Testis (tissue), 3 donors: ENCODE data around the gene MYO1B. TPM values are rescaled to one million over a fixed set of nuclear protein-coding genes. Genes with fewer than 3 reads are reported as not detected.

Experiments
- DNase-seq: peaks from one replicate; pipeline ENCODE4 v3.0.0-alpha.2; 2019
- H3K27ac ChIP-seq, 2 donors: fragments of 200-600 bp; sonication (generic); one replicate each; pipeline ENCODE4 v1.5.1; 2019
- H3K27me3 ChIP-seq: fragments of 200-600 bp; sonication (generic); one replicate; pipeline ENCODE4 v1.5.1; 2019
- H3K36me3 ChIP-seq: fragments of 200-600 bp; sonication (generic); one replicate; pipeline ENCODE4 v1.5.1; 2017; ENCODE audit warnings: low read depth; ENCODE audit errors: missing control alignments
- H3K4me1 ChIP-seq: fragments of 200-600 bp; sonication (generic); one replicate; pipeline ENCODE4 v1.5.1; 2019
- H3K4me3 ChIP-seq, 2 donors: fragments of 200-600 bp; sonication (generic); one replicate each; pipeline ENCODE4 v1.5.1; 2017 to 2019
- H3K9me3 ChIP-seq: fragments of 200-600 bp; sonication (generic); one replicate; pipeline ENCODE4 v1.5.1; 2017
- POLR2A ChIP-seq: fragments of 450-650 bp; IDR thresholded peaks from one replicate; pipeline ENCODE4 v1.6.1; 2017; ENCODE audit warnings: antibody characterized with exemption, mild to moderate bottlenecking, moderate library complexity
- WGBS, 2 donors: methylation state at CpG; one replicate each; pipeline ENCODE4 v1.1.5; 2018; 5-methylcytosine and 5-hydroxymethylcytosine counted together
- intact Hi-C: fragments of 100-400 bp; cut with DNase I; formaldehyde crosslinking; loops from one replicate; pipeline ENCODE4 v1.15.1; 2023; ENCODE audit warnings: low total_unique reads
- polyA plus RNA-seq: library from polyadenylated mRNA; stranded (reverse); fragments of 350-450 nt; fragmentation: Illumina TruSeq; extraction: RNeasy Lipid Tissue Mini Kit (QIAGEN cat#74804); gene quantifications from one replicate; pipeline ENCODE4 v1.2.3, GENCODE V29; 2014; ENCODE audit warnings: low read depth, low replicate concordance; ENCODE audit not compliant: insufficient read depth
- total RNA-seq, 2 donors: library from RNA; depleted of rRNA; stranded (reverse); fragments of >200 nt; gene quantifications; one replicate each; pipeline ENCODE4 v1.2.3, GENCODE V29; 2016
- TF ChIP-seq, protein P1 (sequence below), 3 experiments: fragments of 450-650 bp in 2 of 3; fragments of 200-600 bp in 1 of 3; sonication (generic) in 1 of 3; IDR thresholded peaks; one replicate each; pipeline ENCODE4 v1.5.1; 2016 to 2019; ENCODE audit warnings: antibody characterized with exemption in 3 of 3, mild to moderate bottlenecking in 2 of 3, moderate library complexity in 1 of 3

MYO1B gene
- total and polyA plus RNA-seq, 3 donors from 2014 or later, result 14.5 to 30.8 (median 26.8) TPM

GRCh38 chr2:191355170-191355758 is 110.1 kb downstream of the MYO1B start:
- no peak for DNase-seq
- no peak for TF ChIP-seq POLR2A
- TF ChIP-seq, protein P1, sequence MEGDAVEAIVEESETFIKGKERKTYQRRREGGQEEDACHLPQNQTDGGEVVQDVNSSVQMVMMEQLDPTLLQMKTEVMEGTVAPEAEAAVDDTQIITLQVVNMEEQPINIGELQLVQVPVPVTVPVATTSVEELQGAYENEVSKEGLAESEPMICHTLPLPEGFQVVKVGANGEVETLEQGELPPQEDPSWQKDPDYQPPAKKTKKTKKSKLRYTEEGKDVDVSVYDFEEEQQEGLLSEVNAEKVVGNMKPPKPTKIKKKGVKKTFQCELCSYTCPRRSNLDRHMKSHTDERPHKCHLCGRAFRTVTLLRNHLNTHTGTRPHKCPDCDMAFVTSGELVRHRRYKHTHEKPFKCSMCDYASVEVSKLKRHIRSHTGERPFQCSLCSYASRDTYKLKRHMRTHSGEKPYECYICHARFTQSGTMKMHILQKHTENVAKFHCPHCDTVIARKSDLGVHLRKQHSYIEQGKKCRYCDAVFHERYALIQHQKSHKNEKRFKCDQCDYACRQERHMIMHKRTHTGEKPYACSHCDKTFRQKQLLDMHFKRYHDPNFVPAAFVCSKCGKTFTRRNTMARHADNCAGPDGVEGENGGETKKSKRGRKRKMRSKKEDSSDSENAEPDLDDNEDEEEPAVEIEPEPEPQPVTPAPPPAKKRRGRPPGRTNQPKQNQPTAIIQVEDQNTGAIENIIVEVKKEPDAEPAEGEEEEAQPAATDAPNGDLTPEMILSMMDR (IDR thresholded peaks at IDR 0.05), result no peak
- Histone ChIP-seq H3K4me3 (no peak overlapping the region), H3K4me1 (no peaks in the 10 kb centered on the region), H3K36me3 (no peaks in the 10 kb centered on the region), H3K9me3 (no peaks in the 10 kb centered on the region), H3K27me3 (no peaks in the 10 kb centered on the region), H3K27ac (no peak overlapping the region)
- intact Hi-C loops, result no loop called here
- WGBS, 2 donors, result 93 to 94% methylated on average over 8 of the region's 8 CpGs

DNA sequence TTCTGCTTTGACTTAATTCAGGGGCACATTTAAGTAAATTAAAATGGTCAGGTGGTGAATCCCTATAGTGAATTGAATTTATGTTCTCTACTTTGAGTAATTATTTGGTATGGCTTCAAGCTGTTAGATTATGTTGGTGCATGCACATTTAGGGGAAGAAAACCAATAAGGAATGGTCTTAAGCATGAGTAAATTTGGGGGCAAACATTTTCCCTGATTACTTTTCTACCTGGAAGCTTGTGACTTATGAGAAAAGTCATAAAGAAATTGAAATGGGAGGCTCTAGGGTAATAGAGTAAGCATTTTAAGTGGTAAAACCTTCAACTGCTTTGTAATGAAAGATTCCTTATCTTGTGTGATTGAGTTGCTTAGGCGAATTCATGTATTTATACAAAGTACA is 112.5 kb downstream of the MYO1B start:
- intact Hi-C loops, result no loop called here
- DNase-seq, result no peak
- WGBS, 2 donors, result 88 to 89% methylated on average over 1 of the region's 1 CpG
- no peak overlapping the region for H3K27ac ChIP-seq
- no peaks in the 10 kb centered on the region for H3K9me3 ChIP-seq
- TF ChIP-seq, protein P1 (IDR thresholded peaks at IDR 0.05), result no peak
- no peak for TF ChIP-seq POLR2A
- H3K36me3 ChIP-seq, result no peaks in the 10 kb centered on the region
- H3K27me3 ChIP-seq, result no peaks in the 10 kb centered on the region
- no peak overlapping the region for H3K4me3 ChIP-seq
- no peaks in the 10 kb centered on the region for H3K4me1 ChIP-seq

GRCh38 chr2:191358325-191359025 is 113.3 kb downstream of the MYO1B start:
- Histone ChIP-seq H3K27me3 (no peaks in the 10 kb centered on the region), H3K4me1 (no peaks in the 10 kb centered on the region), H3K9me3 (no peaks in the 10 kb centered on the region), H3K36me3 (no peaks in the 10 kb centered on the region), H3K4me3 (no peak overlapping the region), H3K27ac (no peak overlapping the region)
- TF ChIP-seq, protein P1 (IDR thresholded peaks at IDR 0.05), result no peak
- no peak for TF ChIP-seq POLR2A
- 84 to 88% methylated on average over 11 of the region's 11 CpGs for WGBS, 2 donors
- intact Hi-C loops, result no loop called here
- no peak for DNase-seq

GRCh38 chr2:191359133-191359532 is 113.9 kb downstream of the MYO1B start:
- H3K27me3 ChIP-seq, result no peaks in the 10 kb centered on the region
- intact Hi-C loops, result no loop called here

More at GRCh38 chr2:191359133-191359532, 113.9 kb downstream of the MYO1B start:
- 66 to 70% methylated on average over 2 of the region's 2 CpGs for WGBS, 2 donors
- Histone ChIP-seq H3K27ac (no peak overlapping the region), H3K4me3 (no peak overlapping the region), H3K36me3 (no peaks in the 10 kb centered on the region), H3K4me1 (no peaks in the 10 kb centered on the region), H3K9me3 (no peaks in the 10 kb centered on the region)
- TF ChIP-seq, protein P1 (IDR thresholded peaks at IDR 0.05), result no peak
- no peak for TF ChIP-seq POLR2A
- DNase-seq, result no peak
